SU-DHL-6 (cell line): ENCODE results near the gene ZNF69.

Experiments
- H2AFZ ChIP-seq: fragments of 200-600 bp; sonication (generic); 2 replicates; pipeline ENCODE4 v1.6.1; 2014; ENCODE audit warnings: low read depth, mild to moderate bottlenecking, moderate library complexity, mixed read lengths, antibody characterized with exemption, low read length; ENCODE audit not compliant: severe bottlenecking
- H3F3A ChIP-seq: fragments of 200-600 bp; shearing (Covaris generic); 2 replicates; pipeline ENCODE4 v1.6.0; 2016; ENCODE audit warnings: antibody characterized with exemption, mild to moderate bottlenecking; ENCODE audit not compliant: insufficient read depth
- H3K27ac ChIP-seq: fragments of 200-600 bp; sonication (generic); 2 replicates; pipeline ENCODE4 v1.5.1; 2016; ENCODE audit warnings: low read depth, mild to moderate bottlenecking, low read length, moderate library complexity, mixed read lengths
- H3K27me3 ChIP-seq: fragments of 200-600 bp; sonication (generic), shearing (Covaris generic); 2 replicates; pipeline ENCODE4 v1.6.0; 2014; ENCODE audit warnings: mild to moderate bottlenecking, low read length
- H3K36me3 ChIP-seq: fragments of 200-600 bp; sonication (generic); 2 replicates; pipeline ENCODE4 v1.6.1; 2014; ENCODE audit warnings: mild to moderate bottlenecking, low read length, mixed read lengths
- H3K4me2 ChIP-seq: fragments of 300-600, 200-600 bp; shearing (Covaris generic), sonication (generic); 2 replicates; pipeline ENCODE4 v1.6.0; 2014; ENCODE audit warnings: low read length, low read depth, mild to moderate bottlenecking; ENCODE audit not compliant: poor library complexity, severe bottlenecking
- H3K4me3 ChIP-seq: fragments of 200-600 bp; sonication (generic); 2 replicates; pipeline ENCODE4 v1.5.1; 2014; ENCODE audit warnings: antibody characterized with exemption, low read length, mild to moderate bottlenecking, mixed read lengths; ENCODE audit not compliant: insufficient read depth, poor library complexity, severe bottlenecking
- H3K79me2 ChIP-seq: fragments of 200-600 bp; sonication (generic); 2 replicates; pipeline ENCODE4 v1.6.1; 2014; ENCODE audit warnings: mild to moderate bottlenecking, low read length, moderate library complexity; ENCODE audit not compliant: insufficient read depth
- H3K9ac ChIP-seq: fragments of 200-600 bp; sonication (generic); 2 replicates; pipeline ENCODE4 v1.7.0; 2014; ENCODE audit warnings: mild to moderate bottlenecking, low read length
- H3K9me2 ChIP-seq: fragments of 200-600 bp; sonication (generic); replicated peaks from 2 replicates; pipeline ENCODE4 v1.6.1; 2014; ENCODE audit warnings: low read length; ENCODE audit not compliant: insufficient read depth
- H3K9me3 ChIP-seq: fragments of 200-600 bp; sonication (generic); 2 replicates; pipeline ENCODE4 v1.6.1; 2014; ENCODE audit warnings: low read length, mixed read lengths; ENCODE audit not compliant: insufficient read depth
- H4K20me1 ChIP-seq: fragments of 200-600 bp; sonication (generic); 2 replicates; pipeline ENCODE4 v1.6.1; 2014; ENCODE audit warnings: low read depth, mild to moderate bottlenecking, antibody characterized with exemption, low read length, moderate library complexity, mixed read lengths
- EZH2phosphoT487 ChIP-seq: fragments of 200-600 bp; sonication (generic), shearing (Covaris generic); conservative IDR thresholded peaks from 2 replicates; pipeline ENCODE4 v1.6.1; 2018; ENCODE audit warnings: mild to moderate bottlenecking, antibody characterized with exemption, low read length, moderate library complexity, mixed read lengths
- TF ChIP-seq, protein P1 (sequence below): fragments of 200-600 bp; sonication (generic); IDR thresholded peaks from one replicate; pipeline ENCODE4 v1.5.1; 2017; ENCODE audit warnings: antibody characterized with exemption, mild to moderate bottlenecking, low read length, moderate library complexity; ENCODE audit not compliant: insufficient read depth, poor library complexity, severe bottlenecking

ZNF69 gene

DNA sequence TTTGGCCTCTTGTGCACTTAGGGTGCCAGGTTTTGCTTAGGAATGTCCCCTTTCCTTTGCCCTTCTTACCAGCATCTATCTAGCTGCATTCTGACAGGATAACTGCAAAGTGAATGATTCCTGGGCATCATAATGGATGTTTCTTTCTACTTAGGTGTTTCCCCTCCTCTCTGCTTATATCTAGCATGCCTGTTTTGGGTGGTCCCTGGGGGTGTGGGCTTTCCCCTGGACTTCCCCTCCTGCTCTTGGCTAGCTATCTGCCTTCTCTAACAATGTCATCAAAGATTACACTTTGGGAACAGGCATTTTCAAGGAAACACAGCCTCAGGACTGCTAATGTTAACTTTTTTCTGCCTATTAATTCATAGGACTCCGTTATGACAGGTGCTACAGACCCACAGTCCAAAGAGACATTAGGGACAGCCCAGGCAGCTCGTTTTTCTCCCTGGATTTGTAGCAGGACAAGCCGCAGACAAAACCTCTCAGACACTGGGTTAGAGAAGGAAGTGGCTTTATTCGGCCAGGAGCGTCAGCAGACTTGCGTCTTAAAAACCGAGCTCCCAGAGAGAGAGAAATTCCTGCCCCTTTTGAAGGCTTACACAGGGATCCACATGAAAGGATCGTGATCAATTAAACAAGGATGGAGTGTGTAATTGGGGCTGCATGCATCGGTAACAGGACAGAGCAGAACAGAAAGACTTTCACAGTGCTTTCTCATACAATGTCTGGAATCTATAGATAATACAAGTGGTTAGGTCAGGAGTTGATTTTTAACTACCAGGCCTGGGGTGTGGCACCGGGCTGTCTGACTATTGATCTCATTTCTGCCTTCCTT, 54.6 kb downstream of the ZNF69 start:
- Histone ChIP-seq H2AFZ (no peak overlapping the region), H3K27me3 (no peaks in the 10 kb centered on the region), H3K36me3 (peaks cover 58% of the 10 kb centered on the region), H3K9me2 (no peaks in the 10 kb centered on the region), H4K20me1 (no peaks in the 10 kb centered on the region), H3K4me3 (no peak overlapping the region), H3K9me3 (peaks cover 58% of the 10 kb centered on the region; the same call in 1 of the 2 replicates), H3K4me2 (no peak overlapping the region), H3K9ac (no peak overlapping the region), H3K79me2 (peaks cover 73% of the 10 kb centered on the region), H3F3A (no peaks in the 10 kb centered on the region), H3K27ac (no peak overlapping the region)
- TF ChIP-seq, protein P1, sequence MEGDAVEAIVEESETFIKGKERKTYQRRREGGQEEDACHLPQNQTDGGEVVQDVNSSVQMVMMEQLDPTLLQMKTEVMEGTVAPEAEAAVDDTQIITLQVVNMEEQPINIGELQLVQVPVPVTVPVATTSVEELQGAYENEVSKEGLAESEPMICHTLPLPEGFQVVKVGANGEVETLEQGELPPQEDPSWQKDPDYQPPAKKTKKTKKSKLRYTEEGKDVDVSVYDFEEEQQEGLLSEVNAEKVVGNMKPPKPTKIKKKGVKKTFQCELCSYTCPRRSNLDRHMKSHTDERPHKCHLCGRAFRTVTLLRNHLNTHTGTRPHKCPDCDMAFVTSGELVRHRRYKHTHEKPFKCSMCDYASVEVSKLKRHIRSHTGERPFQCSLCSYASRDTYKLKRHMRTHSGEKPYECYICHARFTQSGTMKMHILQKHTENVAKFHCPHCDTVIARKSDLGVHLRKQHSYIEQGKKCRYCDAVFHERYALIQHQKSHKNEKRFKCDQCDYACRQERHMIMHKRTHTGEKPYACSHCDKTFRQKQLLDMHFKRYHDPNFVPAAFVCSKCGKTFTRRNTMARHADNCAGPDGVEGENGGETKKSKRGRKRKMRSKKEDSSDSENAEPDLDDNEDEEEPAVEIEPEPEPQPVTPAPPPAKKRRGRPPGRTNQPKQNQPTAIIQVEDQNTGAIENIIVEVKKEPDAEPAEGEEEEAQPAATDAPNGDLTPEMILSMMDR: no peak
- no peak for TF ChIP-seq EZH2phosphoT487

DNA sequence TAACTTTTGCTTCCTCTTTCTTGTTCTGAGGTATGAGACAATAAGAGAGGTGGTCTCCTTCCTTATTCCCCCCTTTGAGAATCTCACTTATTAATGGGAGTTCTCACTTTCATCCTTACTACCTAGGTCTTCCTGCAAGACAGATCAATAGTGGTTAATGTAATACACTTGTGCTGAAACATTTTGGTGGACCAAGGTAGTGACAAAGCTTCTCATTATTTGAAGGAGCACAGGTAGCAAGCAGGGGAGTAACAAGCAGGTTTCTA, 55.2 kb downstream of the ZNF69 start:
- Histone ChIP-seq H3K36me3 (peaks cover 62% of the 10 kb centered on the region), H3K27ac (no peak overlapping the region), H3K9me3 (peaks cover 63% of the 10 kb centered on the region; the same call in 1 of the 2 replicates), H3K79me2 (peaks cover 68% of the 10 kb centered on the region), H3F3A (no peaks in the 10 kb centered on the region), H3K4me3 (no peak overlapping the region), H3K27me3 (no peaks in the 10 kb centered on the region), H3K9ac (no peak overlapping the region), H3K4me2 (no peak overlapping the region), H3K9me2 (no peaks in the 10 kb centered on the region), H2AFZ (no peak overlapping the region), H4K20me1 (no peaks in the 10 kb centered on the region)
- TF ChIP-seq, protein P1: no peak
- no peak for TF ChIP-seq EZH2phosphoT487

DNA sequence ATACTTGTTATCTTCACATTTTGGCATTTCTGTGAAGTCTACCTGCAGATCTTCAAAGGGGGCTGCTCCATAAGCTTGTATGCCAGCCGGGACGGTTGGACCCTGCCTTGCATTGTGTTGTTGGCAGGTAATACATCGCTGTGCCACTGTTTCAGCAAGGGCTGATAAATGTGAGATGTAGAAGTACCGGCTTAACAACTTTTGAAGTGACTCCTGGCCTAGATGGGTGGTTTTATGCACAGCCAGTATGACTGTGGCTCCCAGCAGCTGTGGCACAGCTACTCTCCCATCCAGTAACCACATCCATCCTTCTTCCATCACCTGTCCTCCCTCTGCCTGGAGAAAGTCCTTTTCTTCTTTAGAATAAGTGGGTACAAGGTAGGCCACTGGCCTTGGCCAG, 57.1 kb downstream of the ZNF69 start:
- Histone ChIP-seq H3F3A (no peaks in the 10 kb centered on the region), H4K20me1 (no peaks in the 10 kb centered on the region), H3K9me3 (peaks cover 79% of the 10 kb centered on the region), H2AFZ (no peak overlapping the region), H3K36me3 (peaks cover 76% of the 10 kb centered on the region), H3K9ac (no peak overlapping the region), H3K4me3 (no peak overlapping the region), H3K79me2 (peaks cover 57% of the 10 kb centered on the region), H3K4me2 (no peak overlapping the region), H3K27ac (no peak overlapping the region), H3K9me2 (no peaks in the 10 kb centered on the region), H3K27me3 (no peaks in the 10 kb centered on the region)
- no peak for TF ChIP-seq EZH2phosphoT487
- TF ChIP-seq, protein P1: no peak
